ENCODE results near the gene UNC93A. TPM values are rescaled to one million over a fixed set of nuclear protein-coding genes. Genes with fewer than 3 reads are reported as not detected.

Gene UNC93A
- total and polyA plus RNA-seq, 8 donors = not detected

DNA sequence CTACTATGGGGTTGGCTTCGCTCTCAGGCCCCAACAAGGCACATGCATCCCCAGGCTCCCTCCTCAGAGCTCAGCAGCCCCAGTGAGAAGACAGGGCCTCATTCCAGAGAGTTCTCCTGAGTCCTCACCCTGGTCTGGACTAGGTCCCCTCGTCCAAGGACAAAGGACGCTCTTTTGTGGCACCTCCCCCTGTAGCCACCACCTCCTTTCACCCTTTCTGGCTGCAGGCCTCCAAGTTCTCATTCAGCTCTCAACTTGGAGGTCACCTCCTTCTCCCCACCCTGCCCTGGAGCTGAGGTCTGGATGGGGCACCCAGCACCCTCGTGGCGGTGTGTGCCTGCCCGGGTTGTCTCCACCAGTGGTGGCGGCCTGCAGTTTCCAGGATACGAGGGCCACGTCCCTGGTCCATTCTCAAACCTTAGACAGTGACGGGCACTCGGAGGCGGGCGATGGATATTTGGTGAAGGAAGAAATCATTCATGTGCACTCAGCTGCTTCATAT, 2.5 kb downstream of the UNC93A start:
- ATAC-seq (no peak), DNase-seq (no peak), FAIRE-seq (no peak)
- Histone ChIP-seq H3K4me3 (no peak overlapping the region), H3K27me3 (no peaks in the 10 kb centered on the region), H3K27ac (no peak overlapping the region), H3K4me1 (no peaks in the 10 kb centered on the region), H3K9me3 (no peaks in the 10 kb centered on the region), H3K36me3 (no peaks in the 10 kb centered on the region)
- 71 to 80% methylated on average over 13 of the region's 13 CpGs for WGBS, 2 donors
- TF ChIP-seq, protein P1, sequence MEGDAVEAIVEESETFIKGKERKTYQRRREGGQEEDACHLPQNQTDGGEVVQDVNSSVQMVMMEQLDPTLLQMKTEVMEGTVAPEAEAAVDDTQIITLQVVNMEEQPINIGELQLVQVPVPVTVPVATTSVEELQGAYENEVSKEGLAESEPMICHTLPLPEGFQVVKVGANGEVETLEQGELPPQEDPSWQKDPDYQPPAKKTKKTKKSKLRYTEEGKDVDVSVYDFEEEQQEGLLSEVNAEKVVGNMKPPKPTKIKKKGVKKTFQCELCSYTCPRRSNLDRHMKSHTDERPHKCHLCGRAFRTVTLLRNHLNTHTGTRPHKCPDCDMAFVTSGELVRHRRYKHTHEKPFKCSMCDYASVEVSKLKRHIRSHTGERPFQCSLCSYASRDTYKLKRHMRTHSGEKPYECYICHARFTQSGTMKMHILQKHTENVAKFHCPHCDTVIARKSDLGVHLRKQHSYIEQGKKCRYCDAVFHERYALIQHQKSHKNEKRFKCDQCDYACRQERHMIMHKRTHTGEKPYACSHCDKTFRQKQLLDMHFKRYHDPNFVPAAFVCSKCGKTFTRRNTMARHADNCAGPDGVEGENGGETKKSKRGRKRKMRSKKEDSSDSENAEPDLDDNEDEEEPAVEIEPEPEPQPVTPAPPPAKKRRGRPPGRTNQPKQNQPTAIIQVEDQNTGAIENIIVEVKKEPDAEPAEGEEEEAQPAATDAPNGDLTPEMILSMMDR (IDR thresholded peaks at IDR 0.05) = no peak
- intact Hi-C loops (cut with DNase I) = loop anchor here in 1 of 3 donors (10.0 kb wide), 1 partner anchor 69 kb away; no protein-coding TSS in a partner anchor

- no peaks in the 10 kb centered on the region for H3K9me3 ChIP-seq
- H3K4me1 ChIP-seq = no peaks in the 10 kb centered on the region
- no peaks in the 10 kb centered on the region for H3K27me3 ChIP-seq
- no peak overlapping the region for H3K4me3 ChIP-seq
- intact Hi-C loops (cut with DNase I) = loop anchor here in 1 of 3 donors (10.0 kb wide), 1 partner anchor 69 kb away; no protein-coding TSS in a partner anchor
- no peak for ATAC-seq
- TF ChIP-seq, protein P1 (IDR thresholded peaks at IDR 0.05) = no peak
- H3K27ac ChIP-seq = no peak overlapping the region
- DNase-seq = no peak
- H3K36me3 ChIP-seq = no peaks in the 10 kb centered on the region
- 78 to 79% methylated on average over 12 of the region's 12 CpGs for WGBS, 2 donors
- no peak for FAIRE-seq
Observed at GRCh38 chr6:167294241-167294640, 3.1 kb downstream of the UNC93A start.

DNA sequence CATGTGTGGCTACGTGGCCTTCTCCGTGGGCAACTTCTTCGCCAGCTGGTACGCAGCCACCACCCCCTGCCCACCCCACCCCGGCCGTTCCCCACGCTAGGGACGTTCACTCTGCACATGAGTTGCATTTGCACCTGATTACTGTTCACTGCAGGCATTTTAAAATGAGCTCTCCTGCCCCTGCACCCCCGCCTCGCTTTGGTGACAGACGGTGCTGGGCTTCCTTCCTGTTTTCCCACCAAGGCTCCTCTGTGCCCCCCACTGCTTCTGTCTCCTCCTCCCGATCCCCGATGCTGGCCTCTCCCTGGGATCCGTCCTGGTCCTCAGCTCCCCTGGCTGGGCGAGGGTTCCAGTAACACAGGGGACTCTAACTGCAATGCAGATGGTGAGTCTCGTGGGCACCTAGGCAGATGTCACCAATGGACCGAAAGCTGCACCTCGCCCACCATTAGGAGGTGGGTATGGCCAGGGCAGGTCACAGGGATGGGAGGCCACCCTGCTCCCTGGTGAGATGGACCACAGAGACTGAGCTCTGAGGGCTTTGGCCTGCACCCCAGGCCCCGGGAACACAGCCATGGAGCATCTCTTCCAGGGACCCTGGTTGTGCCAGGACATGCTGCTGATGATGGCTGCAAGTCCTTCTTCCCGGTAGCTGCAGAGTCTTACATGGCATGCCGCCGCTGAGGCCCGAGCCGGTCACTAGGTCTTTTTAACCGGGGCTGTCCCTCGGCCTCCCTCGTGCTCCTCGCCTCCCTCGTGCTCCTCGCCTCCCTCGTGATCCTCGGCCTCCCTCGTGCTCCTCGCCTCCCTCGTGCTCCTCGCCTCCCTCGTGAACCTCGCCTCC, 3.8 kb downstream of the UNC93A start:
- 77 to 84% methylated on average over 34 to 38 of the region's 38 CpGs for WGBS, 2 donors
- DNase-seq = no peak
- Histone ChIP-seq H3K27ac (no peak overlapping the region), H3K4me3 (no peak overlapping the region), H3K9me3 (no peaks in the 10 kb centered on the region), H3K36me3 (no peaks in the 10 kb centered on the region), H3K27me3 (no peaks in the 10 kb centered on the region), H3K4me1 (no peaks in the 10 kb centered on the region)
- intact Hi-C loops (cut with DNase I) = loop anchor here in 1 of 3 donors (10.0 kb wide), 1 partner anchor 70 kb away; no protein-coding TSS in a partner anchor
- ATAC-seq = no peak
- TF ChIP-seq, protein P1 (IDR thresholded peaks at IDR 0.05) = no peak
- no peak for FAIRE-seq

DNA sequence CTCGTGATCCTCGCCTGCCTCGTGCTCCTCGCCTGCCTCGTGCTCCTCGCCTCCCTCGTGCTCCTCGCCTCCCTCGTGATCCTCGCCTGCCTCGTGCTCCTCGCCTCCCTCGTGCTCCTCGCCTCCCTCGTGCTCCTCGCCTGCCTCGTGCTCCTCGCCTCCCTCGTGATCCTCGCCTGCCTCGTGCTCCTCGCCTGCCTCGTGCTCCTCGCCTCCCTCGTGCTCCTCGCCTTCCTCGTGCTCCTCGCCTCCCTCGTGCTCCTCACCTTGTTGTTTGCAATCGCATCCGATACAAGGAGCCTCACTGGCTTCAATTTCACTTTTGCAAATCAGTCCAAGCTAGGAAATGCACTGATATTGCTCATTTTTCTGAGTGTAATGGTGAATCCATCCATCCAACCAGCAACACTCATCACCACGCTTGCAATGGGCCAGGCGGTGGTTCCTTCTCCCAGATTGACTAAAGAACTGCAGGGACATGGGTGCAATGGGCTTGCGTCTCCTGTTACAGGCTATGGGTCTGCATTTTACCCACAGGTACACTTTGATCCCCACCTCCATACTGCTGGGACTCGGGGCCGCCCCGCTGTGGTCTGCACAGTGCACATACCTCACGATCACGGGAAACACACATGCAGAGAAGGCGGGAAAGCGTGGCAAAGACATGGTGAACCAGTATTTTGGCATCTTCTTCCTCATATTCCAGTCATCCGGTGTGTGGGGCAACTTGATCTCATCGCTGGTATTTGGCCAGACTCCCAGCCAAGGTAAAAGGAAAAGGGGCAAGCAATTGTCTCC, 4.6 kb downstream of the UNC93A start:
- H3K27me3 ChIP-seq = no peaks in the 10 kb centered on the region
- 80 to 91% methylated on average over 19 to 43 of the region's 43 CpGs for WGBS, 2 donors
- FAIRE-seq = no peak
- ATAC-seq = no peak
- H3K9me3 ChIP-seq = no peaks in the 10 kb centered on the region
- intact Hi-C loops (cut with DNase I) = loop anchor here in 1 of 3 donors (10.0 kb wide), 1 partner anchor 71 kb away; no protein-coding TSS in a partner anchor
- H3K27ac ChIP-seq = no peak overlapping the region
- TF ChIP-seq, protein P1 (IDR thresholded peaks at IDR 0.05) = no peak
- H3K4me3 ChIP-seq = no peak overlapping the region
- no peaks in the 10 kb centered on the region for H3K4me1 ChIP-seq
- no peak for DNase-seq
- H3K36me3 ChIP-seq = no peaks in the 10 kb centered on the region
